Neuronal stem cell (in vitro differentiated cells): ENCODE results near the gene ST8SIA1.
A peak's percentile ranks its signal among the peaks of the same experiment; 100 is the strongest.

Experiments used
- DNase-seq: peaks from one replicate; pipeline ENCODE4 v3.0.0-alpha.2; 2013; ENCODE audit warnings: low spot score
- H2AFZ ChIP-seq: one replicate; pipeline ENCODE4 v1.6.1; 2013; ENCODE audit warnings: mild to moderate bottlenecking, low read length, inconsistent platforms
- H2AK5ac ChIP-seq: 2 replicates; pipeline ENCODE4 v1.6.1; 2013; ENCODE audit warnings: low read depth, mild to moderate bottlenecking, inconsistent platforms, low read length, moderate library complexity, mixed read lengths
- H2BK120ac ChIP-seq: 2 replicates; pipeline ENCODE4 v1.6.1; 2013; ENCODE audit warnings: low read depth, mild to moderate bottlenecking, inconsistent platforms, low read length, moderate library complexity, mixed read lengths
- H2BK12ac ChIP-seq: one replicate; pipeline ENCODE4 v1.6.1; 2013; ENCODE audit warnings: low read length, inconsistent platforms
- H2BK15ac ChIP-seq: 2 replicates; pipeline ENCODE4 v1.6.1; 2013; ENCODE audit warnings: mild to moderate bottlenecking, low read length, inconsistent platforms, mixed read lengths
- H2BK5ac ChIP-seq: one replicate; pipeline ENCODE4 v1.6.1; 2013; ENCODE audit warnings: inconsistent platforms, mild to moderate bottlenecking, low read length, moderate library complexity
- H3K14ac ChIP-seq: one replicate; pipeline ENCODE4 v1.6.1; 2013; ENCODE audit warnings: low read length, inconsistent platforms
- H3K18ac ChIP-seq: 2 replicates; pipeline ENCODE4 v1.6.1; 2013; ENCODE audit warnings: low read length, inconsistent platforms
- H3K23ac ChIP-seq: 2 replicates; pipeline ENCODE4 v1.6.1; 2013; ENCODE audit warnings: low read depth, mild to moderate bottlenecking, mixed read lengths, low read length, inconsistent platforms; ENCODE audit not compliant: poor library complexity
- H3K27ac ChIP-seq: replicated peaks from 3 replicates; pipeline ENCODE4 v1.5.1; 2013; ENCODE audit warnings: low read length, inconsistent platforms
- H3K27me3 ChIP-seq, 3 experiments: 2 replicates each; pipeline ENCODE4 v1.6.1; 2013; ENCODE audit warnings: low read length in 3 of 3, mild to moderate bottlenecking in 2 of 3, inconsistent platforms in 1 of 3, low read depth in 1 of 3, mixed read lengths in 1 of 3, moderate library complexity in 1 of 3; ENCODE audit not compliant: control insufficient read depth in 3 of 3, insufficient read depth in 3 of 3
- H3K36me3 ChIP-seq, 2 donors: replicated peaks in 1 of 2; 2 replicates each; pipeline ENCODE4 v1.6.1; 2013; ENCODE audit warnings: low read length in 2 of 2; ENCODE audit not compliant: control insufficient read depth in 2 of 2, insufficient read depth in 2 of 2
- H3K4ac ChIP-seq: 2 replicates; pipeline ENCODE4 v1.6.1; 2013; ENCODE audit warnings: inconsistent platforms, mild to moderate bottlenecking, low read length, moderate library complexity
- H3K4me1 ChIP-seq, 2 donors: 1 replicate in 1 of 2; 2 replicates in 1 of 2; pipeline ENCODE4 v1.6.1; 2013; ENCODE audit warnings: low read length in 2 of 2, low read depth in 1 of 2; ENCODE audit not compliant: control insufficient read depth in 2 of 2, insufficient read depth in 1 of 2
- H3K4me2 ChIP-seq: one replicate; pipeline ENCODE4 v1.6.1; 2013; ENCODE audit warnings: mild to moderate bottlenecking, low read length, inconsistent platforms; ENCODE audit not compliant: insufficient read depth, poor library complexity, severe bottlenecking
- H3K4me3 ChIP-seq, 2 donors: 2 replicates each; pipeline ENCODE4 v1.5.1; 2013; ENCODE audit warnings: low read length in 2 of 2, mild to moderate bottlenecking in 2 of 2, inconsistent platforms in 1 of 2, moderate library complexity in 1 of 2
- H3K79me1 ChIP-seq: one replicate; pipeline ENCODE4 v1.6.1; 2013; ENCODE audit warnings: low read depth, mild to moderate bottlenecking, inconsistent platforms, low read length, moderate library complexity
- H3K9ac ChIP-seq: one replicate; pipeline ENCODE4 v1.6.1; 2013; ENCODE audit warnings: mild to moderate bottlenecking, low read depth, low read length, inconsistent platforms; ENCODE audit not compliant: poor library complexity
- H3K9me3 ChIP-seq, 2 donors: replicated peaks in 1 of 2; 2 replicates each; pipeline versions ENCODE3 to v1.6.1; 2013; ENCODE audit warnings: low read length in 2 of 2, mild to moderate bottlenecking in 2 of 2, inconsistent platforms in 1 of 2, low read depth in 1 of 2, mixed read lengths in 1 of 2, moderate library complexity in 1 of 2; ENCODE audit not compliant: control insufficient read depth in 2 of 2, insufficient read depth in 1 of 2
- H4K8ac ChIP-seq: one replicate; pipeline ENCODE4 v1.6.1; 2013; ENCODE audit warnings: low read depth, mild to moderate bottlenecking, inconsistent platforms, low read length, moderate library complexity
- H4K91ac ChIP-seq: one replicate; pipeline ENCODE4 v1.6.1; 2013; ENCODE audit warnings: low read length, low read depth, mild to moderate bottlenecking, inconsistent platforms; ENCODE audit not compliant: poor library complexity
- WGBS, 2 donors: extraction: QIAGEN DNeasy Blood & Tissue Kit; methylation state at CpG; one replicate each; pipeline ENCODE4 v1.1.7; 2013; ENCODE audit warnings: missing lambda C conversion rate in 2 of 2, mixed read lengths in 1 of 2; ENCODE audit not compliant: insufficient read length in 2 of 2, insufficient replicate concordance in 1 of 2; ENCODE audit errors: extremely low coverage in 2 of 2; 5-methylcytosine and 5-hydroxymethylcytosine counted together

Gene ST8SIA1

DNA sequence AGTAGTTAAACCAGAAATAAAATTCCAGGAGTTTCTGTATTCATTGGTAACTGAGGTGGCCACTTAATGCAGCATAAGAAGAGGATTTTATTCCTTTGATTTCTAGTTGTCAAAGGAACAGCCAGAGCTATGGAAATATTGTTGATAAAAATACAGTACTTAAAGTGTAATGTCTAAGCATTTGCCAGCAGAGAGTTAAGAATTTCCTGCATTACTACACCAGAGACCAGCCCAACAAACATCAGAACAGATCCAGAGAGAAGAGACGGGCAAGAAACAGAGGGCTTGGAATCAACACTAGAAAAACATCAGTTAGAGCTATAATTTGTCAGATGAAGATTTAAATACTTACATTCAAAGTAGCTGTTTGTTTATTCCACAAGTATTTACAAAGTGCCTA lies 77.9 kb downstream of the ST8SIA1 start:
- Histone ChIP-seq H2BK5ac (no peak overlapping the region), H2AK5ac (no peak overlapping the region), H3K9ac (no peak overlapping the region), H3K4me3 (no peak overlapping the region), H3K18ac (no peak overlapping the region), H2BK12ac (no peak overlapping the region), H3K4me1 (peaks cover 15 to 29% of the 10 kb centered on the region in 2 donors), H3K79me1 (no peaks in the 10 kb centered on the region), H4K8ac (no peak overlapping the region), H3K23ac (no peak overlapping the region), H3K4me2 (no peak overlapping the region), H2BK120ac (no peak overlapping the region), H3K14ac (no peak overlapping the region), H3K4ac (no peak overlapping the region), H3K9me3 (no peaks in the 10 kb centered on the region), H2BK15ac (no peak overlapping the region), H3K27ac (no peak overlapping the region), H3K36me3 (no peaks in the 10 kb centered on the region), H3K27me3 (no peaks in the 10 kb centered on the region), H2AFZ (no peak overlapping the region), H4K91ac (no peak overlapping the region)
- WGBS, 2 donors = no CpG with 5 or more reads among the region's 1 CpG
- DNase-seq = no peak

DNA sequence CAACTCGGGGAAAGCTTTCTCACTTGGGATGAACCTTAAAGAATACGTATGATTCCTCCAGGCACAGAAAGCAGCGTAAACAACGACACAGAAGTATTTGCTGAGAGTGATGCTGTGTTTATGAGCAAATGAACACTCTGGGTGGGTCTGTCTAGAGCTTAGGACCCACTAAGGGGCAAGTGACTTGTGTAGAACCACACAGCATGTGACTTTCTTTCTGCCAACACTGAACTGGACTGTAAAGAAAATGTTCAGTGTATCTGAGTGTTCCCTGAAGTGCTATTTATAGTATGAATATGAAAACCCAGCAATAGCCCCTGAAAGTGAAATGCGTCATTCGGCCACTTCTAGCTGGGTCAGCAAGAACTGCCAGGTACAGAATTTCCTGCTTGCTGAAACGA lies 78.5 kb downstream of the ST8SIA1 start:
- no peak overlapping the region for H2BK5ac ChIP-seq
- no peak overlapping the region for H3K14ac ChIP-seq
- peak overlapping the region; percentile 69 for H2AFZ ChIP-seq
- no peak overlapping the region for H2AK5ac ChIP-seq
- H3K18ac ChIP-seq = no peak overlapping the region
- H2BK15ac ChIP-seq = no peak overlapping the region
- H3K4ac ChIP-seq = no peak overlapping the region
- no peak overlapping the region for H3K4me3 ChIP-seq
- WGBS, 2 donors = no CpG with 5 or more reads among the region's 7 CpGs
- H3K9ac ChIP-seq = no peak overlapping the region
- no peak overlapping the region for H2BK12ac ChIP-seq
- H3K36me3 ChIP-seq = no peaks in the 10 kb centered on the region
- peak overlapping the region; percentile 89 for H3K27ac ChIP-seq
- no peaks in the 10 kb centered on the region for H3K27me3 ChIP-seq
- no peak for DNase-seq
- H2BK120ac ChIP-seq = no peak overlapping the region
- H3K4me2 ChIP-seq = no peak overlapping the region
- peaks cover 15 to 28% of the 10 kb centered on the region in 2 donors for H3K4me1 ChIP-seq
- no peak overlapping the region for H3K23ac ChIP-seq
- no peak overlapping the region for H4K8ac ChIP-seq
- no peaks in the 10 kb centered on the region for H3K9me3 ChIP-seq
- H4K91ac ChIP-seq = no peak overlapping the region
- no peaks in the 10 kb centered on the region for H3K79me1 ChIP-seq

DNA sequence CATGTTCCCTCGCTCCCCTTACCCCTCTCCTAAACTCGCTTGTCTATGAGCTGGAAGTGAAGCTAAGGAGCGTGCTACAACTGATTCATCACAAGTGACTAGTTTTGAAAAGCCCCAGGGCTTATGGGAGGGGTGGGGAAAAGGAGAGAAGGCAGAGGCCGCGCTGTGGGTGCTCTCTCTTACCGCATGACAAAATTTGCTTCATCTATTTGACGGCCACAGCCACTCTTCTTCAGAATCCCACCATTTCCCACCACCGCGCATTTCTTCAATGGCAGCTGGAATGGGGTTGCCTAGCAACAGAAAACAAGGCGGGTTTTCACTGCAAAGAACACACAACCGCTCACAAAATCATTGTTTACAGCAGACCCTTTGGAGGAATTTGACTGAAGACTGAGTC lies 79.4 kb downstream of the ST8SIA1 start:
- no peak overlapping the region for H2AK5ac ChIP-seq
- H3K14ac ChIP-seq = no peak overlapping the region
- WGBS, 2 donors = no CpG with 5 or more reads among the region's 11 CpGs
- peak overlapping the region in 1 of 2 donors; percentile 2 for H3K4me3 ChIP-seq
- H4K8ac ChIP-seq = no peak overlapping the region
- H2BK5ac ChIP-seq = no peak overlapping the region
- H3K9ac ChIP-seq = no peak overlapping the region
- H2BK120ac ChIP-seq = no peak overlapping the region
- H3K4me2 ChIP-seq = no peak overlapping the region
- no peak overlapping the region for H3K18ac ChIP-seq
- H3K79me1 ChIP-seq = no peaks in the 10 kb centered on the region
- peaks cover 15 to 28% of the 10 kb centered on the region in 2 donors for H3K4me1 ChIP-seq
- H2AFZ ChIP-seq = peak overlapping the region; percentile 69
- H3K23ac ChIP-seq = no peak overlapping the region
- H3K36me3 ChIP-seq = no peaks in the 10 kb centered on the region
- H3K4ac ChIP-seq = no peak overlapping the region
- no peak overlapping the region for H4K91ac ChIP-seq
- no peaks in the 10 kb centered on the region for H3K9me3 ChIP-seq
- H3K27me3 ChIP-seq = no peaks in the 10 kb centered on the region
- peak; percentile 82 for DNase-seq
- H3K27ac ChIP-seq = peak overlapping the region; percentile 89
- H2BK12ac ChIP-seq = no peak overlapping the region
- no peak overlapping the region for H2BK15ac ChIP-seq

DNA sequence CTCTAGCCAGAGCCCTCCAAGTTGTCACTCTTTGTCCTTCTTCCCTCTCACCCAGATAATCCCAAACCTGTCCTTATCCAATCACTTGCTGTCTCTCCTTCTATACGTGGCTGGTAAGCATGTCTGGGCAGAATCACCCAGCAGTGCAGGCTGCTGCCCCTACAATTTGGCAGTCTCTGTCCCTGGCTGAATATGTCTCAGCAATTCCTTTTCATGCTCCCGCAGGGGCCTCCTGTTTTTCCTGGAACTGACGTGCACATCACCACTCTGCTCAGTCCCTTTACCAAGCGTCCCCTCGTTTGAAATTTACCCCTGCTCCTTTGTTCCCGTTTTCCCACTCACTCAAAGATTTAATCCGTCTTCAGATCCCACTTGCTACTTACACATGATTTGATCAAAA lies 80.0 kb downstream of the ST8SIA1 start:
- Histone ChIP-seq H3K79me1 (no peaks in the 10 kb centered on the region), H4K91ac (no peak overlapping the region), H2AK5ac (no peak overlapping the region), H2BK15ac (no peak overlapping the region), H3K14ac (no peak overlapping the region), H2AFZ (peak overlapping the region; percentile 69), H2BK12ac (no peak overlapping the region), H3K4ac (no peak overlapping the region), H3K4me2 (no peak overlapping the region), H3K18ac (peak overlapping the region; percentile 23), H2BK5ac (no peak overlapping the region), H3K23ac (no peak overlapping the region), H3K9ac (no peak overlapping the region), H3K9me3 (no peaks in the 10 kb centered on the region), H3K27me3 (no peaks in the 10 kb centered on the region), H4K8ac (no peak overlapping the region), H3K4me3 (peak overlapping the region in 1 of 2 donors; percentile 2), H3K4me1 (peaks cover 15 to 28% of the 10 kb centered on the region in 2 donors), H3K36me3 (no peaks in the 10 kb centered on the region), H2BK120ac (no peak overlapping the region), H3K27ac (peak overlapping the region; percentile 89)
- no peak for DNase-seq
- WGBS, 2 donors = no CpG with 5 or more reads among the region's 7 CpGs
